Measurements from ENCODE around the gene HMCN2.

Gene HMCN2

GRCh38 chr9:130419521-130420035 lies 154.0 kb downstream of the HMCN2 start:
- no peak for DNase-seq (ENCODE audit: low read depth)
- TF ChIP-seq CTCF (conservative IDR thresholded peaks at IDR 0.05; ENCODE audit: low read depth, low read length), result no peak
- H3K4me3 ChIP-seq (ENCODE audit: low read length), result no peak overlapping the region

GRCh38 chr9:130421154-130421801 lies 155.7 kb downstream of the HMCN2 start:
- DNase-seq (ENCODE audit: low read depth), result no peak
- no peak for TF ChIP-seq CTCF (conservative IDR thresholded peaks at IDR 0.05; ENCODE audit: low read depth, low read length)
- no peak overlapping the region for H3K4me3 ChIP-seq (ENCODE audit: low read length)

- no peak overlapping the region for H3K4me3 ChIP-seq (ENCODE audit: low read length)
- no peak for TF ChIP-seq CTCF (conservative IDR thresholded peaks at IDR 0.05; ENCODE audit: low read depth, low read length)
- DNase-seq (ENCODE audit: low read depth), result no peak
Observed at GRCh38 chr9:130421802-130422276, 156.3 kb downstream of the HMCN2 start.

GRCh38 chr9:130422546-130422945 lies 157.0 kb downstream of the HMCN2 start:
- DNase-seq (ENCODE audit: low read depth), result no peak
- no peak for TF ChIP-seq CTCF (conservative IDR thresholded peaks at IDR 0.05; ENCODE audit: low read depth, low read length)
- no peak overlapping the region for H3K4me3 ChIP-seq (ENCODE audit: low read length)

GRCh38 chr9:130423272-130423671 lies 157.7 kb downstream of the HMCN2 start:
- no peak for DNase-seq (ENCODE audit: low read depth)
- no peak overlapping the region for H3K4me3 ChIP-seq (ENCODE audit: low read length)
- no peak for TF ChIP-seq CTCF (conservative IDR thresholded peaks at IDR 0.05; ENCODE audit: low read depth, low read length)

GRCh38 chr9:130424595-130425454 lies 159.3 kb downstream of the HMCN2 start:
- no peak overlapping the region for H3K4me3 ChIP-seq (ENCODE audit: low read length)
- no peak for DNase-seq (ENCODE audit: low read depth)
- no peak for TF ChIP-seq CTCF (conservative IDR thresholded peaks at IDR 0.05; ENCODE audit: low read depth, low read length)

Measured in retinal pigment epithelial cell (primary cell).